OCI-LY1 (cell line): Measurements from ENCODE around the gene PPP2R3C.

Source experiments
- H2AFZ ChIP-seq: fragments of 200-600 bp; sonication (generic), shearing (Covaris generic); 2 replicates; pipeline ENCODE4 v1.6.0; 2014; ENCODE audit warnings: antibody characterized with exemption, mild to moderate bottlenecking, low read length
- H3F3A ChIP-seq: fragments of 200-600 bp; sonication (generic), shearing (Covaris generic); 2 replicates; pipeline ENCODE4 v1.6.0; 2014; ENCODE audit warnings: mild to moderate bottlenecking, antibody characterized with exemption, low read length, moderate library complexity; ENCODE audit not compliant: insufficient read depth
- H3K27ac ChIP-seq: fragments of 200-600 bp; sonication (generic); 2 replicates; pipeline ENCODE4 v1.5.1; 2014; ENCODE audit warnings: low read length, mixed run types, mild to moderate bottlenecking, low read depth; ENCODE audit not compliant: poor library complexity, severe bottlenecking
- H3K27me3 ChIP-seq: fragments of 200-600 bp; sonication (generic); 2 replicates; pipeline ENCODE4 v1.6.0; 2014; ENCODE audit warnings: antibody characterized with exemption, mild to moderate bottlenecking, low read length, moderate library complexity; ENCODE audit not compliant: insufficient read depth
- H3K36me3 ChIP-seq: fragments of 200-600 bp; sonication (generic); 2 replicates; pipeline ENCODE4 v1.6.1; 2014; ENCODE audit warnings: mild to moderate bottlenecking, antibody characterized with exemption, low read length, moderate library complexity, mixed read lengths; ENCODE audit not compliant: insufficient read depth
- H3K4me1 ChIP-seq: fragments of 200-600 bp; sonication (generic); 2 replicates; pipeline ENCODE4 v1.5.1; 2014; ENCODE audit warnings: mild to moderate bottlenecking, low read length, moderate library complexity; ENCODE audit not compliant: insufficient read depth, severe bottlenecking
- H3K4me2 ChIP-seq: fragments of 200-600 bp; sonication (generic), shearing (Covaris generic); 2 replicates; pipeline ENCODE4 v1.6.1; 2014; ENCODE audit warnings: low read length
- H3K4me3 ChIP-seq: fragments of 200-600 bp; sonication (generic); 2 replicates; pipeline ENCODE4 v1.5.1; 2014; ENCODE audit warnings: low read length, low read depth, mild to moderate bottlenecking, mixed read lengths; ENCODE audit not compliant: poor library complexity, severe bottlenecking
- H3K79me2 ChIP-seq: fragments of 200-600 bp; shearing (Covaris generic); 2 replicates; pipeline ENCODE4 v1.6.1; 2016; ENCODE audit warnings: mixed run types, low read length, mixed read lengths; ENCODE audit not compliant: insufficient read depth
- H3K9ac ChIP-seq: fragments of 200-600 bp; sonication (generic), shearing (Covaris generic); 2 replicates; pipeline ENCODE4 v1.6.1; 2014; ENCODE audit warnings: mild to moderate bottlenecking, low read length, mixed read lengths
- H3K9me2 ChIP-seq: fragments of 200-600 bp; sonication (generic), shearing (Covaris generic); 2 replicates; pipeline ENCODE4 v1.6.1; 2014; ENCODE audit warnings: low read depth, mild to moderate bottlenecking, low read length, mixed read lengths
- H3K9me3 ChIP-seq: fragments of 200-600 bp; shearing (Covaris generic); 2 replicates; pipeline ENCODE4 v1.6.1; 2014; ENCODE audit warnings: low read length, mixed read lengths
- H4K20me1 ChIP-seq: fragments of 200-600 bp; sonication (generic), shearing (Covaris generic); 2 replicates; pipeline ENCODE4 v1.6.0; 2016; ENCODE audit warnings: mild to moderate bottlenecking, low read length; ENCODE audit not compliant: insufficient read depth
- EZH2 ChIP-seq: fragments of 200-600 bp; sonication (generic), shearing (Covaris generic); IDR thresholded peaks from 2 replicates; pipeline ENCODE4 v1.8.0; 2017; ENCODE audit warnings: borderline replicate concordance, mixed run types, mild to moderate bottlenecking, antibody characterized with exemption, low read length, moderate library complexity, mixed read lengths
- TF ChIP-seq, protein P1 (sequence below): fragments of 200-600 bp; sonication (generic), shearing (Covaris generic); IDR thresholded peaks from 2 replicates; pipeline ENCODE4 v1.5.1; 2017; ENCODE audit warnings: mild to moderate bottlenecking, antibody characterized with exemption, low read length, moderate library complexity, mixed read lengths

PPP2R3C gene

DNA sequence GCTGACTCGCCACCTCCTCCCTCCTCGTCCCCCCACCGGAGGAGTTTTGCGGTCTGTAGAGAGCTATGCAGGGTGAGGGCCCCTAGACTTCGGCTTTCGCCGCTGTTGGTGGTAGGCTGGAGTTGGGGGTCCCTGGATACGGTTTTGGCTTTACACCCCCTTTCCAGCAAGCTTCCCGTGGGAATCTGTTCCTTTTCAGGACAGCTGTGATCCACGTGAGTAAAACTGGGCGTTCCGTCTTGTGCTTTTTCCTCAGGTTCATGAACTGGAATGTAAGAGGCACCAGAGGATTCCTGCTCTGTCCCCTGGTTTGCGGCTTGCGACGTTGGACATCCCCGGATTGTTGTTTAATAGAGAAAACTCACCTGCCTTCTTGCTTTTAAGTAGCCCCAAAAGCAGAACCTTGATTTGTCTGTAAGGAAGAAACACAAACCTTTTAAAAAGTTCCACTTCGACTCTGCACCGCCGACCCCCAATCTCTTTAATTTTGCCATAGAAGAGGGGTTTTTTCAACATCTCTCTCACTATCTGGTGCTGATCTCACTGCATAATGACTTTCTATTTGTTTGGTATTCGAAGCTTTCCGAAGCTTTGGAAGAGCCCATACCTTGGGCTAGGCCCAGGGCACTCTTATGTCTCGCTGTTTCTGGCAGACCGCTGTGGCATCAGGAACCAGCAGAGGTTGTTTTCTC is 1.1 kb upstream of the PPP2R3C start:
- Histone ChIP-seq H3K4me1 (peaks cover 42% of the 10 kb centered on the region), H3K36me3 (peaks cover 14% of the 10 kb centered on the region; the same call in 1 of the 2 replicates), H3K27me3 (no peaks in the 10 kb centered on the region), H3K4me2 (peak overlapping the region; percentile 88), H3K4me3 (peak overlapping the region; percentile 85), H3K79me2 (peaks cover 8% of the 10 kb centered on the region; the same call in 1 of the 2 replicates), H2AFZ (peak overlapping the region; percentile 58; the same call in 1 of the 2 replicates), H4K20me1 (no peaks in the 10 kb centered on the region), H3K27ac (peak overlapping the region; percentile 93), H3K9me3 (no peaks in the 10 kb centered on the region), H3K9me2 (no peaks in the 10 kb centered on the region), H3K9ac (peak overlapping the region; percentile 94), H3F3A (no peaks in the 10 kb centered on the region)
- TF ChIP-seq, protein P1, sequence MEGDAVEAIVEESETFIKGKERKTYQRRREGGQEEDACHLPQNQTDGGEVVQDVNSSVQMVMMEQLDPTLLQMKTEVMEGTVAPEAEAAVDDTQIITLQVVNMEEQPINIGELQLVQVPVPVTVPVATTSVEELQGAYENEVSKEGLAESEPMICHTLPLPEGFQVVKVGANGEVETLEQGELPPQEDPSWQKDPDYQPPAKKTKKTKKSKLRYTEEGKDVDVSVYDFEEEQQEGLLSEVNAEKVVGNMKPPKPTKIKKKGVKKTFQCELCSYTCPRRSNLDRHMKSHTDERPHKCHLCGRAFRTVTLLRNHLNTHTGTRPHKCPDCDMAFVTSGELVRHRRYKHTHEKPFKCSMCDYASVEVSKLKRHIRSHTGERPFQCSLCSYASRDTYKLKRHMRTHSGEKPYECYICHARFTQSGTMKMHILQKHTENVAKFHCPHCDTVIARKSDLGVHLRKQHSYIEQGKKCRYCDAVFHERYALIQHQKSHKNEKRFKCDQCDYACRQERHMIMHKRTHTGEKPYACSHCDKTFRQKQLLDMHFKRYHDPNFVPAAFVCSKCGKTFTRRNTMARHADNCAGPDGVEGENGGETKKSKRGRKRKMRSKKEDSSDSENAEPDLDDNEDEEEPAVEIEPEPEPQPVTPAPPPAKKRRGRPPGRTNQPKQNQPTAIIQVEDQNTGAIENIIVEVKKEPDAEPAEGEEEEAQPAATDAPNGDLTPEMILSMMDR = no peak
- TF ChIP-seq EZH2 = no peak

- H4K20me1 ChIP-seq = no peaks in the 10 kb centered on the region
- no peaks in the 10 kb centered on the region for H3F3A ChIP-seq
- H3K4me3 ChIP-seq = peak overlapping the region; percentile 85
- H3K9ac ChIP-seq = peak overlapping the region; percentile 94
- peaks cover 8% of the 10 kb centered on the region; the same call in 1 of the 2 replicates for H3K79me2 ChIP-seq
- H3K27me3 ChIP-seq = no peaks in the 10 kb centered on the region
- H2AFZ ChIP-seq = no peak overlapping the region; the same call in 1 of the 2 replicates
- H3K27ac ChIP-seq = peak overlapping the region; percentile 93
- TF ChIP-seq, protein P1 = no peak
- TF ChIP-seq EZH2 = no peak
- H3K9me2 ChIP-seq = no peaks in the 10 kb centered on the region
- peak overlapping the region; percentile 88 for H3K4me2 ChIP-seq
- H3K9me3 ChIP-seq = no peaks in the 10 kb centered on the region
- peaks cover 18% of the 10 kb centered on the region; the same call in 1 of the 2 replicates for H3K36me3 ChIP-seq
- peaks cover 42% of the 10 kb centered on the region for H3K4me1 ChIP-seq
These were observed 534 bp downstream of the PPP2R3C start for GRCh38 chr14:35121026-35121886.

GRCh38 chr14:35117112-35117511 is 4.7 kb downstream of the PPP2R3C start:
- no peaks in the 10 kb centered on the region for H3K27me3 ChIP-seq
- no peak overlapping the region for H2AFZ ChIP-seq
- H3F3A ChIP-seq = no peaks in the 10 kb centered on the region
- peaks cover 8% of the 10 kb centered on the region; the same call in 1 of the 2 replicates for H3K79me2 ChIP-seq
- H3K9me2 ChIP-seq = no peaks in the 10 kb centered on the region
- no peak for TF ChIP-seq EZH2
- TF ChIP-seq, protein P1 = no peak
- no peak overlapping the region for H3K27ac ChIP-seq
- no peak overlapping the region for H3K4me2 ChIP-seq
- no peaks in the 10 kb centered on the region for H4K20me1 ChIP-seq
- H3K36me3 ChIP-seq = peaks cover 52% of the 10 kb centered on the region
- H3K9me3 ChIP-seq = peaks cover 3% of the 10 kb centered on the region; the same call in 1 of the 2 replicates
- H3K9ac ChIP-seq = no peak overlapping the region
- peaks cover 14% of the 10 kb centered on the region for H3K4me1 ChIP-seq
- H3K4me3 ChIP-seq = no peak overlapping the region
